Uterus (tissue), 4 donors: ENCODE measurements around the gene RIMS3. TPM values are rescaled to one million over a fixed set of nuclear protein-coding genes. Genes with fewer than 3 reads are reported as not detected.

Source experiments
- DNase-seq, 2 donors: peaks; one replicate each; pipeline ENCODE4 v3.0.0-alpha.2; 2019 to 2020
- H3K27ac ChIP-seq, 2 donors: fragments of 200-600 bp; sonication (generic); 1 replicate in 1 of 2; 2 replicates in 1 of 2; pipeline ENCODE4 v1.5.1; 2016 to 2018
- H3K27me3 ChIP-seq, 2 donors: fragments of 200-600 bp; sonication (generic); one replicate each; pipeline ENCODE4 v1.5.1; 2018 to 2019; ENCODE audit warnings: control low read depth in 1 of 2
- H3K36me3 ChIP-seq, 2 donors: fragments of 200-600 bp; sonication (generic); one replicate each; pipeline ENCODE4 v1.5.1; 2019; ENCODE audit warnings: control low read depth in 1 of 2
- H3K4me1 ChIP-seq, 2 donors: fragments of 200-600 bp; sonication (generic); one replicate each; pipeline ENCODE4 v1.5.1; 2018 to 2019; ENCODE audit warnings: control low read depth in 1 of 2
- H3K4me3 ChIP-seq, 2 donors: fragments of 200-600 bp; sonication (generic); 1 replicate in 1 of 2; 2 replicates in 1 of 2; pipeline ENCODE4 v1.5.1; 2018 to 2019; ENCODE audit warnings: mild to moderate bottlenecking in 1 of 2
- H3K9me3 ChIP-seq, 2 donors: fragments of 200-600 bp; sonication (generic); one replicate each; pipeline ENCODE4 v1.5.1; 2019; ENCODE audit warnings: control low read depth in 1 of 2
- CTCF ChIP-seq, 4 experiments: fragments of 200-600 bp in 2 of 4; fragments of 450-650 bp in 2 of 4; sonication (generic) in 2 of 4; IDR thresholded peaks; one replicate each; pipeline ENCODE4 v1.5.1; 2016 to 2019; ENCODE audit warnings: antibody characterized with exemption in 4 of 4, mild to moderate bottlenecking in 2 of 4, moderate library complexity in 1 of 4
- POLR2A ChIP-seq, 2 donors: fragments of 450-650 bp; IDR thresholded peaks; one replicate each; pipeline ENCODE4 v1.6.1; 2016; ENCODE audit warnings: antibody characterized with exemption in 2 of 2, mild to moderate bottlenecking in 1 of 2, moderate library complexity in 1 of 2
- intact Hi-C: fragments of 100-400 bp; cut with DNase I; formaldehyde crosslinking; loops from one replicate; pipeline ENCODE4 v1.15.1; 2023; ENCODE audit warnings: low total_unique reads
- total RNA-seq, 4 donors: library from RNA; depleted of rRNA in 3 of 4; stranded (reverse); fragments of >200 nt in 3 of 4; gene quantifications; one replicate each; pipeline versions ENCODE4 v1.1.0 to v1.2.4, GENCODE V29; 2014 to 2023
- donor health status: DM: yes; HTN: yes; CAD: no.

The RIMS3 gene
- total RNA-seq, 4 donors from 2014 or later: 1.8 to 14.0 (median 5.4) TPM

GRCh38 chr1:40687661-40688060 is 22.2 kb upstream of the RIMS3 start:
- no peaks in the 10 kb centered on the region for H3K27me3 ChIP-seq
- intact Hi-C loops: no loop called here
- no peaks in the 10 kb centered on the region for H3K36me3 ChIP-seq
- TF ChIP-seq CTCF (IDR thresholded peaks at IDR 0.05) (no peak), POLR2A (IDR thresholded peaks at IDR 0.05) (no peak)
- H3K9me3 ChIP-seq: no peaks in the 10 kb centered on the region
- DNase-seq: no peak
- peaks cover 0 to under 1% of the 10 kb centered on the region in 2 donors for H3K4me1 ChIP-seq
- H3K27ac ChIP-seq: no peak overlapping the region
- H3K4me3 ChIP-seq: no peak overlapping the region

GRCh38 chr1:40687059-40687458 is 21.6 kb upstream of the RIMS3 start:
- Histone ChIP-seq H3K27ac (no peak overlapping the region), H3K36me3 (no peaks in the 10 kb centered on the region), H3K4me3 (no peak overlapping the region), H3K4me1 (no peaks in the 10 kb centered on the region), H3K27me3 (no peaks in the 10 kb centered on the region), H3K9me3 (no peaks in the 10 kb centered on the region)
- TF ChIP-seq CTCF (IDR thresholded peaks at IDR 0.05) (no peak), POLR2A (IDR thresholded peaks at IDR 0.05) (no peak)
- intact Hi-C loops: no loop called here
- no peak for DNase-seq

GRCh38 chr1:40684669-40685068 is 19.2 kb upstream of the RIMS3 start:
- Histone ChIP-seq H3K27me3 (no peaks in the 10 kb centered on the region), H3K4me3 (no peak overlapping the region), H3K4me1 (no peaks in the 10 kb centered on the region), H3K27ac (no peak overlapping the region), H3K9me3 (no peaks in the 10 kb centered on the region), H3K36me3 (no peaks in the 10 kb centered on the region)
- no peak for TF ChIP-seq POLR2A (IDR thresholded peaks at IDR 0.05)
- TF ChIP-seq CTCF (IDR thresholded peaks at IDR 0.05): no peak
- intact Hi-C loops: no loop called here
- DNase-seq: no peak

- intact Hi-C loops: no loop called here
Measured at GRCh38 chr1:40679165-40679953, 13.9 kb upstream of the RIMS3 start.

More at GRCh38 chr1:40679165-40679953, 13.9 kb upstream of the RIMS3 start:
- DNase-seq: no peak
- H3K4me3 ChIP-seq: no peak overlapping the region
- no peak overlapping the region for H3K27ac ChIP-seq
- TF ChIP-seq CTCF (IDR thresholded peaks at IDR 0.05) (no peak), POLR2A (IDR thresholded peaks at IDR 0.05) (no peak)
- H3K9me3 ChIP-seq: no peaks in the 10 kb centered on the region
- H3K4me1 ChIP-seq: no peaks in the 10 kb centered on the region
- no peaks in the 10 kb centered on the region for H3K27me3 ChIP-seq
- no peaks in the 10 kb centered on the region for H3K36me3 ChIP-seq
